ENCODE results near the gene RAD54L.
"Not testable (repeated sequence)": the region's sequence is repeated elsewhere in the genome, so short reads cannot be mapped to it uniquely, and the experiment has no call there.

DNA sequence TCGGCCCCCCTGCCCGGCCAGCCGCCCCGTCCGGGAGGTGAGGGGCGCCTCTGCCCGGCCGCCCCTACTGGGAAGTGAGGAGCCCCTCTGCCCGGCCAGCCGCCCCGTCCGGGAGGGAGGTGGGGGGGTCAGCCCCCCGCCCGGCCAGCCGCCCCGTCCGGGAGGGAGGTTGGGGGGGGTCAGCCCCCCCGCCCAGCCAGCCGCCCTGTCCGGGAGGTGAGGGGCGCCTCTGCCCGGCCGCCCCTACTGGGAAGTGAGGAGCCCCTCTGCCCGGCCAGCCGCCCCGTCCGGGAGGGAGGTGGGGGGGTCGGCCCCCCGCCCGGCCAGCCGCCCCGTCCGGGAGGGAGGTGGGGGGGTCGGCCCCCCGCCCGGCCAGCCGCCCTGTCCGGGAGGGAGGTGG is 5.8 kb upstream of the RAD54L start:
- TF ChIP-seq, protein P1, sequence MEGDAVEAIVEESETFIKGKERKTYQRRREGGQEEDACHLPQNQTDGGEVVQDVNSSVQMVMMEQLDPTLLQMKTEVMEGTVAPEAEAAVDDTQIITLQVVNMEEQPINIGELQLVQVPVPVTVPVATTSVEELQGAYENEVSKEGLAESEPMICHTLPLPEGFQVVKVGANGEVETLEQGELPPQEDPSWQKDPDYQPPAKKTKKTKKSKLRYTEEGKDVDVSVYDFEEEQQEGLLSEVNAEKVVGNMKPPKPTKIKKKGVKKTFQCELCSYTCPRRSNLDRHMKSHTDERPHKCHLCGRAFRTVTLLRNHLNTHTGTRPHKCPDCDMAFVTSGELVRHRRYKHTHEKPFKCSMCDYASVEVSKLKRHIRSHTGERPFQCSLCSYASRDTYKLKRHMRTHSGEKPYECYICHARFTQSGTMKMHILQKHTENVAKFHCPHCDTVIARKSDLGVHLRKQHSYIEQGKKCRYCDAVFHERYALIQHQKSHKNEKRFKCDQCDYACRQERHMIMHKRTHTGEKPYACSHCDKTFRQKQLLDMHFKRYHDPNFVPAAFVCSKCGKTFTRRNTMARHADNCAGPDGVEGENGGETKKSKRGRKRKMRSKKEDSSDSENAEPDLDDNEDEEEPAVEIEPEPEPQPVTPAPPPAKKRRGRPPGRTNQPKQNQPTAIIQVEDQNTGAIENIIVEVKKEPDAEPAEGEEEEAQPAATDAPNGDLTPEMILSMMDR (IDR thresholded peaks at IDR 0.05; ENCODE audit: low read depth, low read length): not testable (repeated sequence)
- not testable (repeated sequence) for TF ChIP-seq EZH2phosphoT487 (IDR thresholded peaks at IDR 0.05; ENCODE audit: low read depth)

Data from OCI-LY3 (cell line).